HG03558 (cell line): ENCODE measurements around the gene VAMP1.
"Not testable (repeated sequence)": the region's sequence is repeated elsewhere in the genome, so short reads cannot be mapped to it uniquely, and the experiment has no call there.

Source experiments
- ATAC-seq: cut with Tn5 transposase; IDR thresholded peaks from one replicate; pipeline ENCODE4 v1.9.1; 2021; ENCODE audit warnings: moderate number of reproducible peaks; ENCODE audit not compliant: unreplicated experiment; ENCODE audit errors: extremely low read depth

Gene VAMP1

DNA sequence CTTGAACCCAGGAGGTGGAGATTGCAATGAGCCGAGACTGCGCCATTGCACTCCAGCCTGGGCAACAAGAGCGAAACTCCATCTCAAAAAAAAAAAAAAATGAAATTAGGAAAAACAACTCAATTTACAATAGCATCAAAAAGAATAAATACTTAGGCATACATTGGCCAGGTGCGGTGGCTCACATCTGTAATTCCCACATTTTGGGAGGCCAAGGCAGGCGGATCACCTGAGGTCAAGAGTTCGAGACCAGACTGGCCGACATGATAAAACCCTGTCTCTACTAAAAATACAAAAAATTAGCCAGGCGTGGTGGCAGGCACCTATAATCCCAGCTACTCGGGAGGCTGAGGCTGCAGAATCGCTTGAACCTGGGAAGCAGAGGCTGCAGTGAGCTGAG, 42.7 kb downstream of the VAMP1 start:
- not testable (repeated sequence) for ATAC-seq

DNA sequence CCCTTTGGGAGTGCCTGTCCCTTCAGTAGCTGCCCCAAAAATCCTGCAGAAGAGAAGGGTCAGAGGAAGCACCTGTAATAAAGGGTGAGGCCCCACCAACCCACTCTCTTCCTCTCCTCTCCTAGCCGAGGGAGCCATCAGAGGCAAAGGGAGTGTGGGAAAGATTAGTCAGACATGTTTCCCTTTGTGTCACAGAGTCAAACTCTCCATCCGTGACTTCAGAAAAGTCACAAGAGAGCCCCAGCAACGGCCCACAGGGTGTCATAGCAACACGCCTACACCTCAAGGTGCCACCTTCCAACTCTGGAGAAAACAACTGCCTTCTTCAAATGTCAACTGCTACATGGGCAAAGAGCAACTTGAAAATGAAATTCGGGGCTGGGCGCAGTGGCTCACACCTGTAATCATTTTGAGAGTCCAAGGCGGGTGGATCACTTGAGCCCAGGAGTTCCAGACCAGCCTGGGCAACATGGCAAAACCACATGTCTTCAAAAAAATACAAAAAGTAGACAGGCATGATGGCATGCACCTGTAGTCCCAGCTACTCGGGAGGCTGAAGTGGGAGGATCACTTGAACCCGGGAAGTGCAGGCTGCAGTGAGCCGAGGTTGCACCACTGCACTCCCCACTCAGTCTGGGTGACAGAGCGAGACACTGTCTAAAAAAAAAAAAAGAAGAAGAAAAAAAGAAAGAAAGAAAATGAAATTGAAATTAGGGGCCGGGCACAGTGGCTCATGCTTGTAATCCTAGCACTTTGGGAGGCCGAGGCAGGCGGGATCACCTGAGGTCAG, 43.4 kb downstream of the VAMP1 start:
- ATAC-seq: peak; percentile 53

DNA sequence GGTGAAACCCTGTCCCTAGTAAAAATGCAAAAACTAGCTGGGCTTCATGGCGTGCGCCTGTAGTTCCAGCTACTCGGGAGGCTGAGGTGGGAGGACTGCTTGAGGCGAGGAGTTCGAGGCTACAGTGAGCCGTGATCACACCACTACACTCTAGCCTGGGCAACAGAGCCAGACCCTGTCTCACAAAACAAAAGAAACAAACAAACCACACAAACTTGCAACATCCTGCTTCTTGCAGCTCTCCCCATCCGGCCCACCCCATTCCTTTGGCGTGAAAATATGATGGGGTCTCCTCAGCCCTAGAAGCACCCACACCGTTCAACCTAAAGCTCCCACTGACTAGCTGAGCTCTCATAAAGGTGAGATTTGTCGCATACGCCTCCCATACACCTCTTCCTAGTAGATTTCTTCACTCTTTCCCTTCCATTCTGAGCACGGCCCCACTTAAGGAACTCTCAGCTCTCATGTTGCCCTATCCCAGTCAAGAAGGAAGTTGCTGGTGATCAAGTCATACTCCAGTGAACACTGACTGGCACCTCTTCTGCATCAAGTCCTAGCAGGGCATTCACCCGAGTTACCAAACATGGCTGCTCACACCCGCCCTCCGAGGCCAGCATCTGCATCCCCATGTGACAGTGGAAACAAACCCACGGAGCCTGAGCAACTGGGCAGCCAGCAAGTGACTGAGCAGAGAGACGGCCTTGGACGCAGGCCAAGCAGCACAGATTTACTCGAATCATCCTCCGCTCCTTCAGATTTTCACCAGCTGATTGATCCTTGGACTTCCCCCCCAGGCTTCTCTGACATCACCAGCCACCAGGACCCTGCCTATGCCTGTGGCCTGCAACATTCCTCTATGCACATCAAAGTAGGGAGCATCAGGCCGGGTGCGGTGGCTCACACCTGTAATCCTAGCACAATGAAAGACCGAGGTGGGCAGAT, 44.6 kb downstream of the VAMP1 start:
- ATAC-seq: no peak

DNA sequence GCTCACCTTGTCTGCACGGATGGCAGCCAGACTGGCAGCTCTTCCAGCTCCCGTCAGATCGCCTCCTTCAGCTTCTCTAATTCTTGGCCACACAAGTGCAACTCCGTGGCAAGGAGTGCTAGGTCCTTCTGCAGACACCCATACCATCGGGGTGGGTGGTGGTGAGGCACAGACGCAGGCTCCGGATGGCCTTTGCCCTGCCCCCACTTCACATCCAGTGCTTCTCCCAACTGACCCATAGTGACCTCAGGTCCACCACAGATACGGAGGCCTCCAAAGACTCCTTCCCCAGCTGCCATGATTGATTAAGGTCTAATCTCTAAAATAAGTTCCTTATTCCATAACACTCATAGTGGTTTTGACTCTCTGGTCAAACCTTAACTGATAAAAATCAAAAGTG, 45.6 kb downstream of the VAMP1 start:
- no peak for ATAC-seq

DNA sequence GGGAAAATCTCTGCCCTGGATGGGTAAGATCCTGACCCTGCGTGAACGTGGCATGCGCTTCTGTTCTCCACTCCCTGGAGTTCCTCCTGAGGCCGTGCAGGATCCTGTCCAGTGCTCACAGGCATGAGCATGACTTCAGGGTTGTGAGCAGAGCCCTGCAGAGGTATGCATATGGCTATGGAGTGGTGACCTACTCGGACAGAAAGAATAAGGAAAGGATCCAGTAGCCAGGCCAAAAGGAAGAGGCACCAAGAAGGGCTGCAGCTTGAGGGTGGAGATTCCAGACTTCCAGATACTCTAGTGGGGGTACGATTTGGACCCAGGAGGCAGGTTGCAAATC, 46.5 kb downstream of the VAMP1 start:
- no peak for ATAC-seq

DNA sequence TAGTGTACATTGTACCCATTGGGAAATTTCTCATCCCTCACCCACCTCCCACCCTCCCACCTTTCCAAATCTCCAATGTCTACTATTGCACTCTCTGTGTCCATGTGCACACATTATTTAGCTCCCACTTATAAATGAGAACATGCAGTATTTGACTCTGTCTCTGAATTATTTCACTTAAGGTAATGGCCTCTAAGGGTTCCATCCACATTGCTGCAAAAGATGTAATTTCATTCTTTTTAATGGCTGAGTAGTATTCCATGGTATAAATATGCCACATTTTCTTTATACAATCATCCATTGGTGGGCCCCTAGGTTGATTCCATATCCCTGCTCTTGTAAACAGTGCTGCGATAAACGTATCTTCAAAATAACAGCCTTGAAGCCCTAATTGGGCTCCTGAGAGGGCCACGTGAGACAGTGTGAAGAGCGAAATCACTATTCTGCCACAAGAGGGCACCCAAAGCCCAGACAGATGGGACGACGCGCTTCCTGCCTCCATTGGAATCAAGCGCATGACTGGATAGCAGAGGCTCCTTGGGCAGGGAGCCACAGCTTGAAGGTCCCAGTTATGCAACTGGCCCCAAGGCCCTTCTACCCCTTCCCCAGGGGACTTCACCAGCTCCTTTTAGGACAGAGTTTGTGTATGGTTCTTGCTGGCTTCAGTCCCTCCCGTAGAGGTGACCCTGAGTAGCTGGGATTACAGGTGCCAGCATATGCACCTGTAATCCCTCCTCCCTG, 47.0 kb downstream of the VAMP1 start:
- no peak for ATAC-seq

DNA sequence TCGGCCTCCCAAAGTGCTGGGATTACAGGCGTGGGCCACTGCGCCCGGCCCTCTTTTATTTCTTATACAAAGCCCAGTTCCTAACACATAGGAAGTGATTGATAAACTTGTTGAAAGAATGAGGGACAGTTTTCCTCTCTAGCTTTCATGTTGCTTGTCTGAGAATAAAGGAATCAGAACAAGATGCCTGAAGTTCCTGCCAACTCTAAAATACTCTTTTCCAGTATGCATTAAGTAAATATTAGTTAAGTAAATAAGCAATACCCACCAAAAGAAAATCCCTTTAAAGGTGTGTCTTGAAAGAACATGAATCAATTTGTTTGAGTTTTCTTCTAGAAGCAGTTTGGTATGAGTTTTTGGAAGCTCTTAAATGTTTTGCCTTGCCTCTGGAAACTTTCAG, 50.1 kb downstream of the VAMP1 start:
- no peak for ATAC-seq

DNA sequence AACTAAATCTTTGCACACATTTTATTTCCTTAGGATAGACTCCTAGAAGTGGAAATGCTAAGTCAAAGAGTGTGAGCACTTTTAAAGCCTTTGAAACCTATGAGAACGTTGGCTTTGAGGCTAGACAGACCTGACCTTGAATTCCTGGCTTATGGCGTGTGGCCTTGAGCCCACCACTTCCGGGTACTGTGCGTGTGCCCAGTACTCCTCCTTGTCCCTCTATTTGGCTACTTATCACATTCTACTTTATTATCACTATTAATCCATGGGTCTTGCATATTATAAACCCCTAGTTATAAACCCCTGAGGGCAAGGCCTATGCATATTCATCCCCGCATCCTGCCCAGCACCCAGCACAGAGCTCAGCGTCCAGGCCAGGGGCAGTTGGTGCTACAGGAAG, 51.7 kb downstream of the VAMP1 start:
- no peak for ATAC-seq

DNA sequence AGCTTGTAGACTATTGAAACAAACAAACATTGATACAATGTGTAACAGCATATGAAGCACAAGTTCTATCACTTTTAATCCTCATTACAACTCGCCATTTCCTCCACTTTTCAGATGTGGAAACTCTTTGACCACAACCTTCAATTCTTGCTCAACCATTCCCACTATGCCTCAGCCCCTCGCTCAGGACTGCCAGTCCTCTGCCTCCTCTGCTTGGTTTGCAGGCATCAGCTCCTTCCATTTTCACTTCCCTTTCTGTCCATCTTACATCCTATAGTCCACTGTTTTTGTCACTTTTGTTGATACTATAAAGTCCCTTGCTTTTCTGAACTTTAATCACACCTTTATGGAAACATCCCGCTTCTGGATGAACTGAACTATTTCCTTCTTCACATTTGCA, 53.9 kb downstream of the VAMP1 start:
- ATAC-seq: no peak
